CD4-positive, alpha-beta T cell treated with Interleukin-2 at 100 ng/mL for 4 hours (primary cell): ENCODE results near the gene CD164L2.
"Not testable (repeated sequence)": the region's sequence is repeated elsewhere in the genome, so short reads cannot be mapped to it uniquely, and the experiment has no call there.

Source experiments
- DNase-seq: peaks from one replicate; pipeline ENCODE4 v3.0.0-alpha.2; 2020; ENCODE audit warnings: low spot score

The CD164L2 gene

GRCh38 chr1:27384797-27385196, 1.7 kb upstream of the CD164L2 start:
- not testable (repeated sequence) for DNase-seq

DNA sequence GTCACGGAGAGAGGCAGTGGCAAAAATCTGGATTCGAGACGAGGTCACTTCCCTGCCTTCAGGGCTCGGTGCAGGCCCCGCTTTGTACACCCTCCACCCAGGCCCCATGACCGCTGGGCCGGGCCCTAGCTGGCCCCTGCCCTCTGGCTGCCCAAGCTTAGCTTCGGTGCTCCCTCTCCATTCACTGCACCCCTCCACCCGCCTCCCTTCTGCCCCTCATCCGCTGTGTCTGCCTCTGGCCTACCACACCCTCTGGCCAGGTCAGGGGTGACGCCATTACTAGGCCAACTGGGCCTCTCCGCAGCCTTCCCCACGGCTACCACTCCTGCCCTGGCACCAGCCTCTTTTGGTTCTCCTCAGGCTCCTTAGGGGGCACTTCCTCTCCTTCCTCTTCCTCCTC, 528 bp upstream of the CD164L2 start:
- no peak for DNase-seq

- DNase-seq = no peak
Observed at GRCh38 chr1:27381969-27382762, 967 bp downstream of the CD164L2 start.

DNA sequence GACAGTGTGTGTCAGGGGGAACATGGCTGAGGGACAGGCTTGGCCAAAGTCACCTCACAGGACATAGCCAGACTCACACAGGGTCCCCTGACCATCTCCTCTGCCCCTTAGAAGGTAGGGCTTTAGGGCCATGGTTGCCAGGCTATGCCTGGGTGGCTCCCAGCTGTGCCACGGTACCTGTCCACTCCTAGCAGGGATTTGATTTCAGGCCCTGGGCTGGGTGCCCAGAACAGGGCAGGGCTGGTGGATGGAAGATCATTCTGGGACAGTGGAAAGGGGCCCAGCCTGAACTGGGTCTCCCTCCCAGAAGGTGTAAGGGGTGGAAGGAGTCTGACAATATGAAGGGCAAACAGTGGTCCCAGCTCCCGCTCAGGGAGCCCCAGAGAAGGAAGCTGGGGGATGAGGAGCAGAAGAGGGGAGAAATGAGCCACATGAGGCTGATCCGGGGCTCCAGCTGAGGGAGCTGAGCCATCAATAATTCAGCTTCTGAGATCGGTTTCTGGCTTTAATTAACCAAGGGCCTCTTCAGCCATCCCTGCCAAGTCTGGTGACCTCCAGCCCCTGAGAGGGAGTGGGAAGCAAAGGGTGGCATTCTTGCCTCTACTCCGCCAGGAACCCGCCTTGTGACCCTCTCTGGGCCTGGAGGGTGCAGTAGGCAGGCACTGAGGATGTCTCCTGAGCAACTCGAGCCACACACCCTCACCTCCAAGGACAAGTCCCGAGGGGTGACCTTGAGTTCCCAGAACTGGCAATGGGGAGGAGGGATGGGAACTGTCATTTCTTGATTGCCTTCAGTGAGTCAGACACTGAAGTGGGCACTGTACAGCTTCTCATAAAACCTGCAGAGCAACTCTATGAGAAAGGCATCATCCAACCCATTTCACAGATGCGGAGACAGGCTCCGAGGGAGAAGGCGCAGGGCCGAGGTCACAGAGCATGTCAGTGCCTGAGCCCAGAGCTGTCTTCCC, 2.1 kb downstream of the CD164L2 start:
- DNase-seq = no peak

DNA sequence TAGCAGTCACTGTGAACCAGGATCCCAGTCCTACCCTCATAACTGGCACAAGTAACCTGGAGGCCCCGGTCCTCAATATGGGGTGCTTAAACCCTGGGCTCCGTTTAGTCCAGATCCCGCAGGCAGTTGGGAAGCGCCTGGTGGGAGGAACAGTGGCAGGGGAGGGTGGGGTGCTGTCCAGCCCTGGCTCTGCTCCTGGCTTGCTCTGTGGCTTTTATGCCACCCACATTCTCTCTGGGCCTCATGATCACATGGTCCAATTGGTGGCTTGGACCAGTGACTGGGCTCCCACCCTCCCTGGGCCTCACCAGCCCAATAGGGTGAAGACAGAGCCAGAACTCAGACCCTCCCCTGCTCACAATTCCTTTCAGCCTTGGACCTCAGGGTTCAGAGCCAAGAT, 2.9 kb downstream of the CD164L2 start:
- DNase-seq = no peak

GRCh38 chr1:27379564-27380122, 3.5 kb downstream of the CD164L2 start:
- no peak for DNase-seq

- DNase-seq = no peak
Observed at GRCh38 chr1:27377760-27378495, 5.2 kb downstream of the CD164L2 start.

DNA sequence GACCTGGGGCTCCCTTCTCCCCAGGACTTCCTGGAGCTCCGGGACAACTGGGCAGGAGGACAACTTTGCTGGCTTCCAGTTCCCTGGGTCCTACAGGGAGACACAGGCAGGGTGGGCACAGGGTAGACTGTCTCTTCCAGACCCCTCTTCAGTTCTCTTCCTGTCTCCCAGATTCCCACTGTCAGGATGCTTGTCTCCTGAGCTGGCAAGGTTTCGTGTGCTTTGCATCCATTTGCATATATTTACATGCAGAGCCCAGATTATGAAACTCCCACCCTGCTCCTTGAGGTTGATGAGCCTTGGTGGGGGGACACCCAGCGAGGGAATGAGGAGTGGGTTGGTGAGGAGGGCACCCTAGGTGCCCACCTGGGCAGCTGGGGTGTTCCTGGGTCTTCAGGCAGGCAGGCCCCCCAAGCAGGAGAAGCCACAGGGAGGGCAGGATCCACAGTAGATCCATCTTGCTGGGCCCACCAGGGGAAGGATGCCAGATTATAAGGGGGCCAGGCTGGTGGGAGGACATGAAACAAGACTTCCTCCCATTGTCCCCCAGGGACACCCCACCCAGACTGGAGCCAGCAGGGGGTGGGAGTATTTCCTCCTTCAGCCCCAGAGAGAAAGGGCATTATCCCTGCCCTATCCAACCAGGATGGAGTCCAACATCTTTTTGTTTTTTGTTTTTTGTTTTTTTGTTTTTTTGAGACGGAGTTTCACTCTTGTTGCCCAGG, 8.6 kb downstream of the CD164L2 start, which contains the start of gene FCN3:
FCN3 (minus strand) TSS at position 463 of the 725 bp plus-strand sequence; CDS start at position 457, 6 bp downstream.
- DNase-seq = no peak

- no peak for DNase-seq
Observed at GRCh38 chr1:27372808-27373690, 10.1 kb downstream of the CD164L2 start.

DNA sequence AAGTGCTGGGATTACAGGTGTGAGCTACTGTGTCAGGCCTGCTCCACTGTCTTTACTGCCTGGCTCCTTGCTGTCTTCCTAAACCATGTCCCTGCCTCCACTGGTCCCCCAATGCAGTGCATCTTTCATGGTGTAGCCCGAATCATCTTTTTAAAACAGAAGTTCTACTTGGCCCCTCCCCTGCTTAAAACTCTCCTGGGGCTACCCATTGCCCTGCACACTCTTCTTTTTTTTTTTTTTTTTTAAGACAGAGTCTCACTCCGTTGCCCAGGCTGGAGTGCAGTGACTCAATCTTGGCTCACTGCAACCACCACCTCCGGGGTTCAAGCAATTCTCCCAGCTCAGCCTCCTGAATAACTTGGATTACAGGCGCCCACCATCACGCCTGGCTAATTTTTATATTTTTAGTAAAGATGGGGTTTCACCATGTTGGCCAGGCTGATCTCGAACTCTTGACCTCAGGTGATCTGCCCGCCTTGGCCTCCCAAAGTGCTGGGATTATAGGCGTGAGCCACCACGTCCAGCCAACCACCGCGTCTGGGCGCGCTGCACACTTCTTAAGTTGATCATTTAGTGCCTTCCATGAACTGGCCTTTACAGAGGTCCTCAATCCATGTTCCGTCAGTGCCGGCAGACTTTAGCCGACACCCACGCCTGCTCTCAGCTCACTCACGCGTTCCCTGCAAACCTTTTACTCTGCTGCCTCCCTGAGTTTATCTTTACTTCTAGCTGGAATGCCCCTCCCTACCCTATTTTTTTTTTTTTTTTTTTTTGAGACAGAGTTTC, 10.9 kb downstream of the CD164L2 start:
- no peak for DNase-seq

DNA sequence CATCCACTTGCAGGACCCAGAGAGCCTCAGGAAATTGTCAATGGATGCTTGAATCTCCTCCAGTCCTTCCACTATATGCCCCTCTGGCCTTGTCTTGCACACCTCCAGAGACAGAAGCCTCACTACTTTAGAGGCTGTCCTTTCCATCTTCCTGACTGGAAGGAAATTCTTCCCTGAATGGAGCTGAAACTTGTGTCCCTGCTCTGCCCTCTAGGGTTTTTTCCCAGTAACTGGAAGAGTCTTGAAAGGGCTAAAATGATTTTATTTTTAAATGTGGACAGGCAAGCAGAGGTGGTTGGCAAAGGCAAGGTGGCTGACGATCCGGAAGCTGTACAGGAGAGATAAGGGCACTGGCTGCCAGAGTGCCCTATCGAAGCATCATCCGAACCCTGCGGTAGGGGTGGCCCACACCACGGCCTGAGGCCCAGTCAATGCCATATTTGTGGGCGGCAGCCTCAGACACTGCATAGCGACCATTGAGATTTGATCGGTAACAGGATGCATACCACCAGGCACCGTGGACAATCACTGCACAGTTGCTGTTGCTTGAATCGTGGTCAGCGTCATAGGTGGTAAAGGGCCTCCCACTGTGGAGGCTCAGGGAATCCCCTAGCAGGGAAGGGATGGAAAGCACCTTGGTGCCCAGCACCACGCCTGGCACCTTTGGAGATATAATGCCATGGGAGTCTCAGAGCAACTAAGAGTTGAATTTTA, 14.1 kb downstream of the CD164L2 start:
- DNase-seq = no peak

- no peak for DNase-seq
Observed at GRCh38 chr1:27367160-27367650, 15.9 kb downstream of the CD164L2 start.

GRCh38 chr1:27366411-27367159, 16.5 kb downstream of the CD164L2 start, which contains the start of gene MAP3K6:
Gene MAP3K6, minus strand, starts transcription at chr1:27366961. Its CDS starts 364 bp downstream, at chr1:27366597.
- DNase-seq = peak; percentile 16

GRCh38 chr1:27366113-27366410, 17.1 kb downstream of the CD164L2 start:
- peak; percentile 69 for DNase-seq

DNA sequence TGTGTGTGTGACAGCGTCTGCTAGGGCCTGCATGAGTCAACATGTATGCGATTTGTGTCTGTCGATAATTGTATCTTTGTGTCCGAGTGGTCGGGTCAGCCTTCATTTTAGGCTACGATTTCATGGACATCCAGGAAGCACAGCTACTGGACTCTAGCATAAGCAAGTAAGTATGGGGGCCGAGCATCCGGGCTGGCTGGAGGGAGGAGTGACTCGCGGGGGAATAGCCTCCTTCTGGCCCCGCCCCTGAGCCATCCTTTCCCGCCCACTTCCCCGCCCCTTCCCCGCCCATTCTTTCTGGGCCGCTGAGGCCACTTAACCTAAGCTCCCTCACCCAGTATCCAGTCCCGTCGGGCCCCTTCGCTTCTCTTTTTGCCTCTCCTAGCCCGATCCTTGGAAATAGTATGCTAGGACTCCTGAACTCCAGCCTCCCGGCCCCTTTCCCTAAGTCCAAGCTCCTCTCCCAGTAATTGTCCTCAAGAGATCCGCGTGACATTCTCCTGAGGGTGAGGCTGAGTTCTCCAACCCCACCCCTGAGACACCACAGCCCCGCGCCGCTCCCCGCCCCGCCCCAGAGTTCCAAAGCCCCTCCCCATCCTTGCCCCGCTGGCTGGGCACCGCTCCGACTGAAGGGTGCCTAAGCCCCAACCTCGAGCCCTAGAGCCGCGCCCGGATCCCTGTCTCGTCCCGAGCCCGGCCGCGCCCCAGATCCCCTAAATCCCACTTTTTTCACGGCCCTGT, 17.6 kb downstream of the CD164L2 start:
- peak; percentile 78 for DNase-seq

GRCh38 chr1:27364696-27365371, 18.3 kb downstream of the CD164L2 start:
- no peak for DNase-seq
